ENCODE results near the gene MCHR2. TPM values are rescaled to one million over a fixed set of nuclear protein-coding genes. Genes with fewer than 3 reads are reported as not detected.

MCHR2 gene
- polyA plus RNA-seq, 2 of the 4 experiments (the other 2 are of a cell fraction), result not detected

- no peak for TF ChIP-seq MAZ (IDR thresholded peaks at IDR 0.05; ENCODE audit: borderline replicate concordance, low read depth, low read length)
- H3K4me2 ChIP-seq, result no peak overlapping the region
- ATAC-seq, result no peak
- DNase-seq (ENCODE audit: low read depth in 1 of 2, low spot score in 1 of 2), result no peak
- ChIA-PET CTCF (interaction anchor here (1.1 kb wide), 1 partner anchor 34 kb away, joined by 5 read pairs; no protein-coding TSS in a partner anchor), POLR2A (no interaction called here)
- H3K4me1 ChIP-seq, result no peaks in the 10 kb centered on the region
- no peak overlapping the region for H3K4me3 ChIP-seq
- H3K9me3 ChIP-seq, result no peaks in the 10 kb centered on the region
- 45% methylated on average over 8 of the region's 8 CpGs for WGBS (ENCODE audit: missing lambda C conversion rate)
- no peak for FAIRE-seq
- no peak overlapping the region for H3K27ac ChIP-seq
Measured at GRCh38 chr6:100035873-100036653, 42.0 kb upstream of the MCHR2 start.

GRCh38 chr6:100023798-100024197 is 29.8 kb upstream of the MCHR2 start:
- FAIRE-seq, result no peak
- WGBS (ENCODE audit: missing lambda C conversion rate), result 52% methylated on average over 2 of the region's 2 CpGs
- no peak for DNase-seq (ENCODE audit: low read depth in 1 of 2, low spot score in 1 of 2)

DNA sequence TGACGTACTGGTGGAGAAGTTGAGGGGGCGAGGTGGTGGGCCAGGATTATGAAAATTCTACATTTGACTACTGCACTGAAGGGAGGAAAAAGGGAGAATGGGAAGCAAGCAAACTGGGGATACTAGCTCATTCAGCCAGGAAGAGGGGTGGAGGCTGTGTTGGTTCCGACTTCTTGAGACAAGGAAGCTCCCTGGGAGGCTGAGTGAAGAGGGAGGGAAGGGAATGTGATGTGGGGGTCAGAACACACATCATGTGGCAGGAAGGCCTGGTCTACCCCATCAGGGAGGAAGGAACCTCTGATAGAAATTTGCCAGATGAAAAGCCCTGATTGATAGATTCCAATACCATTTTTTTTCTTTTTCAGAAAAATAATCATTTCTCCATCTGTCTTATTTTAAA is 28.8 kb upstream of the MCHR2 start:
- Histone ChIP-seq H3K27ac (no peak overlapping the region), H3K4me2 (no peak overlapping the region), H3K4me3 (no peak overlapping the region), H3K4me1 (no peaks in the 10 kb centered on the region), H3K9me3 (no peaks in the 10 kb centered on the region)
- CTCF ChIA-PET, result interaction anchor here (1.0 kb wide), 1 partner anchor 42 kb away, joined by 3 read pairs; no protein-coding TSS in a partner anchor
- no peak for DNase-seq (ENCODE audit: low read depth in 1 of 2, low spot score in 1 of 2)
- ATAC-seq, result no peak
- TF ChIP-seq MAX (IDR thresholded peaks at IDR 0.05) (no peak), HOXB13 (CRISPR knock-in tag; IDR thresholded peaks at IDR 0.05; ENCODE audit: low read depth) (no peak), JUN (IDR thresholded peaks at IDR 0.05) (no peak), MYC (IDR thresholded peaks at IDR 0.05; ENCODE audit: borderline replicate concordance, low read length) (no peak), HOXB5 (CRISPR knock-in tag; IDR thresholded peaks at IDR 0.05) (no peak), PHF8 (IDR thresholded peaks at IDR 0.05; ENCODE audit: borderline replicate concordance, low read depth) (no peak), BHLHE40 (IDR thresholded peaks at IDR 0.05; ENCODE audit: low read depth, low read length) (no peak), RCOR1 (IDR thresholded peaks at IDR 0.05; ENCODE audit: low read depth, low read length) (no peak), GATA3 (IDR thresholded peaks at IDR 0.05; ENCODE audit: borderline replicate concordance) (no peak), FOXS1 (CRISPR knock-in tag; IDR thresholded peaks at IDR 0.05) (no peak)
- TF ChIP-seq, protein P1, sequence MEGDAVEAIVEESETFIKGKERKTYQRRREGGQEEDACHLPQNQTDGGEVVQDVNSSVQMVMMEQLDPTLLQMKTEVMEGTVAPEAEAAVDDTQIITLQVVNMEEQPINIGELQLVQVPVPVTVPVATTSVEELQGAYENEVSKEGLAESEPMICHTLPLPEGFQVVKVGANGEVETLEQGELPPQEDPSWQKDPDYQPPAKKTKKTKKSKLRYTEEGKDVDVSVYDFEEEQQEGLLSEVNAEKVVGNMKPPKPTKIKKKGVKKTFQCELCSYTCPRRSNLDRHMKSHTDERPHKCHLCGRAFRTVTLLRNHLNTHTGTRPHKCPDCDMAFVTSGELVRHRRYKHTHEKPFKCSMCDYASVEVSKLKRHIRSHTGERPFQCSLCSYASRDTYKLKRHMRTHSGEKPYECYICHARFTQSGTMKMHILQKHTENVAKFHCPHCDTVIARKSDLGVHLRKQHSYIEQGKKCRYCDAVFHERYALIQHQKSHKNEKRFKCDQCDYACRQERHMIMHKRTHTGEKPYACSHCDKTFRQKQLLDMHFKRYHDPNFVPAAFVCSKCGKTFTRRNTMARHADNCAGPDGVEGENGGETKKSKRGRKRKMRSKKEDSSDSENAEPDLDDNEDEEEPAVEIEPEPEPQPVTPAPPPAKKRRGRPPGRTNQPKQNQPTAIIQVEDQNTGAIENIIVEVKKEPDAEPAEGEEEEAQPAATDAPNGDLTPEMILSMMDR (IDR thresholded peaks at IDR 0.05), result no peak
- TF ChIP-seq, protein P2, sequence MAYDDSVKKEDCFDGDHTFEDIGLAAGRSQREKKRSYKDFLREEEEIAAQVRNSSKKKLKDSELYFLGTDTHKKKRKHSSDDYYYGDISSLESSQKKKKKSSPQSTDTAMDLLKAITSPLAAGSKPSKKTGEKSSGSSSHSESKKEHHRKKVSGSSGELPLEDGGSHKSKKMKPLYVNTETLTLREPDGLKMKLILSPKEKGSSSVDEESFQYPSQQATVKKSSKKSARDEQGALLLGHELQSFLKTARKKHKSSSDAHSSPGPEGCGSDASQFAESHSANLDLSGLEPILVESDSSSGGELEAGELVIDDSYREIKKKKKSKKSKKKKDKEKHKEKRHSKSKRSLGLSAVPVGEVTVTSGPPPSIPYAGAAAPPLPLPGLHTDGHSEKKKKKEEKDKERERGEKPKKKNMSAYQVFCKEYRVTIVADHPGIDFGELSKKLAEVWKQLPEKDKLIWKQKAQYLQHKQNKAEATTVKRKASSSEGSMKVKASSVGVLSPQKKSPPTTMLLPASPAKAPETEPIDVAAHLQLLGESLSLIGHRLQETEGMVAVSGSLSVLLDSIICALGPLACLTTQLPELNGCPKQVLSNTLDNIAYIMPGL (CRISPR knock-in tag; IDR thresholded peaks at IDR 0.05; ENCODE audit: borderline replicate concordance), result no peak
- WGBS (ENCODE audit: missing lambda C conversion rate), result 44% methylated on average over 3 of the region's 3 CpGs
- POLR2A ChIA-PET, result no interaction called here
- FAIRE-seq, result no peak

More at GRCh38 chr6:100023798-100024197, 29.8 kb upstream of the MCHR2 start:
- no peaks in the 10 kb centered on the region for H3K9me3 ChIP-seq
- H3K4me3 ChIP-seq, result no peak overlapping the region
- H3K27ac ChIP-seq, result no peak overlapping the region
- ChIA-PET POLR2A (no interaction called here), CTCF (no interaction called here)
- no peak for TF ChIP-seq ZSCAN20 (CRISPR knock-in tag; IDR thresholded peaks at IDR 0.05)
- TF ChIP-seq POLR2AphosphoS2 (conservative IDR thresholded peaks at IDR 0.05; ENCODE audit: low read length), result no peak
- TF ChIP-seq KDM5A (IDR thresholded peaks at IDR 0.05), result no peak
- TF ChIP-seq HDAC2 (IDR thresholded peaks at IDR 0.05), result no peak
- no peak for TF ChIP-seq MAX (IDR thresholded peaks at IDR 0.05)
- TF ChIP-seq ESRRA (IDR thresholded peaks at IDR 0.05; ENCODE audit: borderline replicate concordance, low read length), result no peak
- no peak for TF ChIP-seq RNF2 (IDR thresholded peaks at IDR 0.05; ENCODE audit: borderline replicate concordance, low read depth)
- no peak for TF ChIP-seq EHF (CRISPR knock-in tag; IDR thresholded peaks at IDR 0.05)
- TF ChIP-seq MAZ (IDR thresholded peaks at IDR 0.05; ENCODE audit: borderline replicate concordance, low read depth, low read length), result no peak
- no peak for TF ChIP-seq HOXB13 (CRISPR knock-in tag; IDR thresholded peaks at IDR 0.05; ENCODE audit: low read depth)
- TF ChIP-seq BHLHE40 (IDR thresholded peaks at IDR 0.05; ENCODE audit: low read depth, low read length), result no peak
- TF ChIP-seq, protein P2 (CRISPR knock-in tag; IDR thresholded peaks at IDR 0.05; ENCODE audit: borderline replicate concordance), result no peak
- no peak for TF ChIP-seq CHD4 (IDR thresholded peaks at IDR 0.05; ENCODE audit: borderline replicate concordance)
- TF ChIP-seq, protein P3, sequence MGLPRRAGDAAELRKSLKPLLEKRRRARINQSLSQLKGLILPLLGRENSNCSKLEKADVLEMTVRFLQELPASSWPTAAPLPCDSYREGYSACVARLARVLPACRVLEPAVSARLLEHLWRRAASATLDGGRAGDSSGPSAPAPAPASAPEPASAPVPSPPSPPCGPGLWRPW (IDR thresholded peaks at IDR 0.05), result no peak
- TF ChIP-seq GATA3 (IDR thresholded peaks at IDR 0.05; ENCODE audit: borderline replicate concordance), result no peak
- no peak for TF ChIP-seq NR3C1 (IDR thresholded peaks at IDR 0.05)
- no peak for ATAC-seq
- H3K4me1 ChIP-seq, result no peaks in the 10 kb centered on the region
- H3K4me2 ChIP-seq, result no peak overlapping the region
